HepG2 (cell line): ENCODE results near the gene GOT1. TPM values are rescaled to one million over a fixed set of nuclear protein-coding genes. Genes with fewer than 3 reads are reported as not detected.

ENCODE experiments used
- ARNT ChIP-seq: fragments of 450-650 bp; IDR thresholded peaks from 2 replicates; pipeline ENCODE4 v1.6.1; 2017
- CBX1 ChIP-seq: IDR thresholded peaks from one replicate; pipeline ENCODE4 v1.6.1; 2016; ENCODE audit warnings: antibody characterized with exemption, low read depth
- CENPX ChIP-seq: sonication (generic); formaldehyde crosslinking; IDR thresholded peaks from 2 replicates; pipeline ENCODE4 v1.9.0; 2021; ENCODE audit warnings: mild to moderate bottlenecking, missing genetic modification reagents, moderate library complexity
- CHD4 ChIP-seq: fragments of 200-600 bp; sonication (generic); IDR thresholded peaks from 2 replicates; pipeline ENCODE4 v1.7.0; 2017; ENCODE audit warnings: mild to moderate bottlenecking, low read length, borderline replicate concordance
- ETV5 ChIP-seq: IDR thresholded peaks from 2 replicates; pipeline ENCODE4 v1.6.1; 2018; ENCODE audit warnings: missing biosample characterization, missing genetic modification reagents, inconsistent platforms, borderline replicate concordance
- HBP1 ChIP-seq: IDR thresholded peaks from 2 replicates; pipeline ENCODE4 v1.6.1; 2016; ENCODE audit warnings: low read depth, control low read depth
- JDP2 ChIP-seq: sonication (generic); formaldehyde crosslinking; IDR thresholded peaks from 2 replicates; pipeline ENCODE4 v1.8.1; 2022; ENCODE audit warnings: missing genetic modification reagents, borderline replicate concordance
- MTA3 ChIP-seq: sonication (generic); formaldehyde crosslinking; IDR thresholded peaks from 2 replicates; pipeline ENCODE4 v1.4.0; 2020; ENCODE audit warnings: missing genetic modification reagents
- NFIB ChIP-seq: sonication (generic); formaldehyde crosslinking; IDR thresholded peaks from 2 replicates; pipeline ENCODE4 v1.9.0; 2021; ENCODE audit warnings: missing genetic modification reagents, mild to moderate bottlenecking, borderline replicate concordance
- PHF5A ChIP-seq: IDR thresholded peaks from one replicate; pipeline ENCODE4 v1.6.1; 2018; ENCODE audit warnings: low read depth, missing genetic modification reagents; ENCODE audit not compliant: unreplicated experiment
- PHF8 ChIP-seq: sonication (generic); formaldehyde crosslinking; IDR thresholded peaks from 2 replicates; pipeline ENCODE4 v1.5.0; 2020; ENCODE audit warnings: missing genetic modification reagents
- SAP130 ChIP-seq: IDR thresholded peaks from 2 replicates; pipeline ENCODE4 v1.6.1; 2016; ENCODE audit warnings: low read depth
- TAF1 ChIP-seq: sonication (generic); formaldehyde crosslinking; IDR thresholded peaks from 2 replicates; pipeline ENCODE4 v1.4.0; 2020; ENCODE audit warnings: missing genetic modification reagents
- U2AF2 ChIP-seq: fragments of 200-400 bp; formaldehyde crosslinking; IDR thresholded peaks from 2 replicates; pipeline ENCODE4 v1.6.1; 2017; ENCODE audit warnings: low read depth, mild to moderate bottlenecking, low read length
- ZBTB7B ChIP-seq: sonication (generic); formaldehyde crosslinking; IDR thresholded peaks from 2 replicates; pipeline ENCODE4 v1.4.0; 2020; ENCODE audit warnings: missing genetic modification reagents
- ZFP1 ChIP-seq: IDR thresholded peaks from 2 replicates; pipeline ENCODE4 v1.6.1; 2016
- ZFP36L1 ChIP-seq: sonication (generic); formaldehyde crosslinking; IDR thresholded peaks from 2 replicates; pipeline ENCODE4 v1.8.0; 2022; ENCODE audit warnings: mild to moderate bottlenecking, missing genetic modification reagents, moderate library complexity
- ZMYM3 ChIP-seq: sonication (generic); formaldehyde crosslinking; IDR thresholded peaks from 2 replicates; pipeline ENCODE4 v1.5.1; 2020; ENCODE audit warnings: mild to moderate bottlenecking, missing genetic modification reagents
- ZNF276 ChIP-seq: sonication (generic); formaldehyde crosslinking; IDR thresholded peaks from 2 replicates; pipeline ENCODE4 v1.4.0; 2020; ENCODE audit warnings: mild to moderate bottlenecking, low read depth, missing genetic modification reagents
- ZNF331 ChIP-seq: sonication (generic); formaldehyde crosslinking; IDR thresholded peaks from 2 replicates; pipeline ENCODE4 v1.4.0; 2020; ENCODE audit warnings: missing genetic modification reagents
- ZNF451 ChIP-seq: sonication (generic); formaldehyde crosslinking; IDR thresholded peaks from 2 replicates; pipeline ENCODE4 v1.5.0; 2020; ENCODE audit warnings: mild to moderate bottlenecking, missing genetic modification reagents
- ZNF530 ChIP-seq: sonication (generic); formaldehyde crosslinking; IDR thresholded peaks from 2 replicates; pipeline ENCODE4 v1.5.0; 2020; ENCODE audit warnings: low read depth, mild to moderate bottlenecking, missing genetic modification reagents
- ZNF660 ChIP-seq: sonication (generic); formaldehyde crosslinking; IDR thresholded peaks from 2 replicates; pipeline ENCODE4 v1.5.1; 2020; ENCODE audit warnings: mild to moderate bottlenecking, low read depth, missing genetic modification reagents, borderline replicate concordance
- ZNF746 ChIP-seq: sonication (generic); formaldehyde crosslinking; IDR thresholded peaks from 2 replicates; pipeline ENCODE4 v1.8.0; 2022; ENCODE audit warnings: mild to moderate bottlenecking, missing genetic modification reagents
- ZNF773 ChIP-seq: sonication (generic); formaldehyde crosslinking; IDR thresholded peaks from 2 replicates; pipeline ENCODE4 v1.4.0; 2020; ENCODE audit warnings: missing genetic modification reagents, borderline replicate concordance
- ZNF792 ChIP-seq: IDR thresholded peaks from 2 replicates; pipeline ENCODE4 v1.6.1; 2016
- ZNF879 ChIP-seq: sonication (generic); formaldehyde crosslinking; IDR thresholded peaks from 2 replicates; pipeline ENCODE4 v1.8.1; 2023; ENCODE audit warnings: missing genetic modification reagents
- ZSCAN12 ChIP-seq: sonication (generic); formaldehyde crosslinking; IDR thresholded peaks from 2 replicates; pipeline ENCODE4 v1.9.0; 2021; ENCODE audit warnings: mild to moderate bottlenecking, missing genetic modification reagents
- polyA plus RNA-seq, 8 experiments: library from polyadenylated mRNA; depleted of rRNA in 3 of 8; stranded (reverse) in 7 of 8; unstranded in 1 of 8; fragments of >200 nt; fragmentation: Illumina TruSeq in 4 of 8; extraction: Trizol in 4 of 8; gene quantifications; 2 replicates each; pipeline versions ENCODE4 v1.2.1 to v1.2.3, GENCODE V29; 2011 to 2016; ENCODE audit warnings: low read depth in 4 of 8, missing spikeins in 1 of 8, mixed read lengths in 1 of 8; ENCODE audit not compliant: insufficient read depth in 1 of 8
- total RNA-seq, 5 experiments: library from RNA; depleted of rRNA; stranded (reverse); fragments of >200 nt; fragmentation: Illumina TruSeq; extraction: Trizol; gene quantifications; 2 replicates each; pipeline ENCODE4 v1.2.3, GENCODE V29; 2016; ENCODE audit warnings: low read depth in 1 of 5
- TF ChIP-seq, protein P1 (sequence below): sonication (generic); formaldehyde crosslinking; IDR thresholded peaks from 2 replicates; pipeline ENCODE4 v1.5.1; 2020; ENCODE audit warnings: mild to moderate bottlenecking, missing genetic modification reagents

The GOT1 gene
- total and polyA plus RNA-seq, 2 of the 13 experiments (the other 11 are each of a cell fraction or from before 2014, with no cell fraction given), result 81.2 to 102 TPM

- TF ChIP-seq HBP1 (CRISPR knock-in tag), result no peak; the same call in 1 of the 2 replicates
- TF ChIP-seq CBX1, result no peak
- TF ChIP-seq ZNF792, result no peak; the same call in 1 of the 2 replicates
- TF ChIP-seq ZNF879 (CRISPR knock-in tag), result no peak
- no peak for TF ChIP-seq ZFP36L1 (CRISPR knock-in tag)
- TF ChIP-seq ZNF660 (CRISPR knock-in tag), result no peak
- no peak for TF ChIP-seq NFIB (CRISPR knock-in tag)
- no peak for TF ChIP-seq ZNF773
- TF ChIP-seq ETV5 (CRISPR knock-in tag), result peak; percentile 95
- 0 out of 2 replicates have a peak, but pooled peaks have one; percentile 29 for TF ChIP-seq CHD4
- no peak; the same call in 1 of the 2 replicates for TF ChIP-seq ZFP1 (CRISPR knock-in tag)
- TF ChIP-seq ZSCAN12 (CRISPR knock-in tag), result 0 out of 2 replicates have a peak, but pooled peaks have one; percentile 39
- TF ChIP-seq ZNF530 (CRISPR knock-in tag), result no peak
- no peak for TF ChIP-seq MTA3 (CRISPR knock-in tag)
- peak; percentile 62 for TF ChIP-seq ZBTB7B (CRISPR knock-in tag)
- TF ChIP-seq TAF1, result no peak
- no peak for TF ChIP-seq ZNF451 (CRISPR knock-in tag)
- 0 out of 2 replicates have a peak, but pooled peaks have one; percentile 44 for TF ChIP-seq ZNF331 (CRISPR knock-in tag)
- TF ChIP-seq ZMYM3, result no peak
- TF ChIP-seq ZNF746 (CRISPR knock-in tag), result no peak
- TF ChIP-seq ARNT, result no peak
- TF ChIP-seq U2AF2, result no peak
- peak; percentile 87 for TF ChIP-seq SAP130 (CRISPR knock-in tag)
- TF ChIP-seq, protein P1, sequence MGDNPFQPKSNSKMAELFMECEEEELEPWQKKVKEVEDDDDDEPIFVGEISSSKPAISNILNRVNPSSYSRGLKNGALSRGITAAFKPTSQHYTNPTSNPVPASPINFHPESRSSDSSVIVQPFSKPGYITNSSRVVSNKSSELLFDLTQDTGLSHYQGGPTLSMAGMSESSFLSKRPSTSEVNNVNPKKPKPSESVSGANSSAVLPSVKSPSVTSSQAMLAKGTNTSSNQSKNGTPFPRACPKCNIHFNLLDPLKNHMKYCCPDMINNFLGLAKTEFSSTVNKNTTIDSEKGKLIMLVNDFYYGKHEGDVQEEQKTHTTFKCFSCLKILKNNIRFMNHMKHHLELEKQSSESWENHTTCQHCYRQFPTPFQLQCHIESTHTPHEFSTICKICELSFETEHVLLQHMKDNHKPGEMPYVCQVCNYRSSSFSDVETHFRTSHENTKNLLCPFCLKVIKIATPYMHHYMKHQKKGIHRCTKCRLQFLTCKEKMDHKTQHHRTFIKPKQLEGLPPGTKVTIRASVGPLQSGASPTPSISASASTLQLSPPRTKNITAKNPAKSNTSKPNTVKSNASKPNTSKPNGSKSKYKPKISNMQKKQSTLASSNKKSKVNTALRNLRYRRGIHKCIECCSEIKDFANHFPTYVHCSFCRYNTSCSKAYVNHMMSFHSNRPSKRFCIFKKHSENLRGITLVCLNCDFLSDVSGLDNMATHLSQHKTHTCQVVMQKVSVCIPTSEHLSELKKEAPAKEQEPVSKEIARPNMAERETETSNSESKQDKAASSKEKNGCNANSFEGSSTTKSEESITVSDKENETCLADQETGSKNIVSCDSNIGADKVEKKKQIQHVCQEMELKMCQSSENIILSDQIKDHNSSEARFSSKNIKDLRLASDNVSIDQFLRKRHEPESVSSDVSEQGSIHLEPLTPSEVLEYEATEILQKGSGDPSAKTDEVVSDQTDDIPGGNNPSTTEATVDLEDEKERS, result no peak
- 0 out of 2 replicates have a peak, but pooled peaks have one; percentile 18 for TF ChIP-seq PHF8 (CRISPR knock-in tag)
- TF ChIP-seq JDP2 (CRISPR knock-in tag), result no peak; the same call in 1 of the 2 replicates
- no peak for TF ChIP-seq PHF5A
- no peak for TF ChIP-seq ZNF276 (CRISPR knock-in tag)
- no peak for TF ChIP-seq CENPX (CRISPR knock-in tag)
Measured at GRCh38 chr10:99421233-99421739, 9.1 kb downstream of the GOT1 start (continued).
